HG03064 (cell line): ENCODE data around the gene LRRC4C.

Source experiments
- ATAC-seq: cut with Tn5 transposase; IDR thresholded peaks from one replicate; pipeline ENCODE4 v1.9.1; 2021; ENCODE audit warnings: low read depth; ENCODE audit not compliant: unreplicated experiment

LRRC4C gene

GRCh38 chr11:41274831-41275230, 184.6 kb downstream of the LRRC4C start:
- ATAC-seq: no peak

GRCh38 chr11:41273908-41274307, 185.5 kb downstream of the LRRC4C start:
- no peak for ATAC-seq

- ATAC-seq: no peak
Measured at GRCh38 chr11:41267451-41267850, 192.0 kb downstream of the LRRC4C start.

GRCh38 chr11:41256041-41256440, 203.4 kb downstream of the LRRC4C start:
- ATAC-seq: no peak

- no peak for ATAC-seq
Measured at GRCh38 chr11:41254966-41255365, 204.5 kb downstream of the LRRC4C start.

- no peak for ATAC-seq
Measured at GRCh38 chr11:41250408-41250935, 209.0 kb downstream of the LRRC4C start.

GRCh38 chr11:41247621-41248020, 211.8 kb downstream of the LRRC4C start:
- ATAC-seq: no peak

- ATAC-seq: no peak
Measured at GRCh38 chr11:41246399-41246745, 213.1 kb downstream of the LRRC4C start.

GRCh38 chr11:41245704-41246398, 213.6 kb downstream of the LRRC4C start:
- no peak for ATAC-seq

- ATAC-seq: no peak
Measured at GRCh38 chr11:41245184-41245583, 214.3 kb downstream of the LRRC4C start.

- no peak for ATAC-seq
Measured at GRCh38 chr11:41237382-41237781, 222.1 kb downstream of the LRRC4C start.

GRCh38 chr11:41235668-41236067, 223.8 kb downstream of the LRRC4C start:
- ATAC-seq: no peak

GRCh38 chr11:41225856-41226633, 233.4 kb downstream of the LRRC4C start:
- ATAC-seq: no peak

GRCh38 chr11:41222236-41222635, 237.2 kb downstream of the LRRC4C start:
- no peak for ATAC-seq

- no peak for ATAC-seq
Measured at GRCh38 chr11:41206388-41206787, 253.1 kb downstream of the LRRC4C start.

- ATAC-seq: no peak
Measured at GRCh38 chr11:41201156-41201555, 258.3 kb downstream of the LRRC4C start.

- ATAC-seq: no peak
Measured at GRCh38 chr11:41190437-41191082, 268.9 kb downstream of the LRRC4C start.

GRCh38 chr11:41189701-41190436, 269.6 kb downstream of the LRRC4C start:
- no peak for ATAC-seq

- ATAC-seq: no peak
Measured at GRCh38 chr11:41177791-41178190, 281.7 kb downstream of the LRRC4C start.

GRCh38 chr11:41175304-41175972, 284.0 kb downstream of the LRRC4C start:
- ATAC-seq: no peak
